A549 (cell line): ENCODE data around the gene POLR3G. TPM values are rescaled to one million over a fixed set of nuclear protein-coding genes. Genes with fewer than 3 reads are reported as not detected.

ENCODE experiments used
- ATAC-seq, 2 experiments: fragments of 200-7000 bp in 1 of 2; fragments of >200 bp in 1 of 2; cut with Nextera tagmentation in 1 of 2; cut with Tn5 transposase in 1 of 2; 3 replicates each; pipeline versions ENCODE4 v1.8.0 to v1.9.1; 2018 to 2020; ENCODE audit warnings: mild to moderate bottlenecking in 1 of 2, moderate library complexity in 1 of 2
- CTCF ChIA-PET: fragments of 300-600 bp; sonication (Branson Sonifier 250); formaldehyde crosslinking; extraction: SDS; loops from one replicate; lab custom pipeline; 2021; ENCODE audit warnings: antibody characterized with exemption, inconsistent platforms; lab: Yijun Ruan, JAX
- POLR2A ChIA-PET: fragments of 350-600 bp; formaldehyde crosslinking; extraction: SDS; loops from one replicate; lab custom pipeline; 2021; ENCODE audit warnings: antibody characterized with exemption, inconsistent platforms; lab: Yijun Ruan, JAX
- DNase-seq, 2 experiments: peaks; one replicate each; pipeline versions ENCODE4 v3.0.0 to v3.0.0-alpha.2; 2011 to 2016; ENCODE audit warnings: low read depth in 1 of 2, low spot score in 1 of 2
- FAIRE-seq: peaks from 2 replicates; lab custom pipeline; 2011; peaks lifted over from hg19 to GRCh38; lab: Jason Lieb, UNC
- H3K27ac ChIP-seq, 2 experiments: fragments of >200 bp; sonication (Bioruptor Twin); formaldehyde crosslinking; 3 replicates each; pipeline ENCODE4 v1.5.1; 2016 to 2017
- H3K4me1 ChIP-seq: fragments of >200 bp; sonication (Bioruptor Twin); formaldehyde crosslinking; 3 replicates; pipeline ENCODE4 v1.6.1; 2016
- H3K4me2 ChIP-seq: fragments of >200 bp; sonication (Bioruptor Twin); formaldehyde crosslinking; 3 replicates; pipeline ENCODE4 v1.6.1; 2016
- H3K4me3 ChIP-seq: fragments of >200 bp; sonication (Bioruptor Twin); formaldehyde crosslinking; 3 replicates; pipeline ENCODE4 v1.5.1; 2016
- H3K9me3 ChIP-seq: fragments of >200 bp; sonication (Bioruptor Twin); formaldehyde crosslinking; 3 replicates; pipeline ENCODE4 v1.6.1; 2016
- CBX8 ChIP-seq: fragments of 200-600 bp; sonication (generic); IDR thresholded peaks from 2 replicates; pipeline ENCODE4 v1.6.1; 2016
- CEBPB ChIP-seq, 2 experiments: fragments of >200 bp in 1 of 2; sonication (Bioruptor Twin) in 1 of 2; formaldehyde crosslinking in 1 of 2; IDR thresholded peaks; 2 replicates each; pipeline ENCODE4 v1.6.1; 2012 to 2016
- CHD4 ChIP-seq: fragments of 200-600 bp; sonication (generic); IDR thresholded peaks from 2 replicates; pipeline ENCODE4 v1.6.1; 2016; ENCODE audit warnings: antibody characterized with exemption, mild to moderate bottlenecking, borderline replicate concordance
- EHF ChIP-seq: fragments of 250-450 bp; sonication (Bioruptor Pico); IDR thresholded peaks from 2 replicates; pipeline ENCODE4 v1.5.0; 2020; ENCODE audit warnings: mild to moderate bottlenecking
- EHMT2 ChIP-seq: fragments of 200-600 bp; sonication (generic); IDR thresholded peaks from 2 replicates; pipeline ENCODE4 v1.6.1; 2016; ENCODE audit warnings: antibody characterized with exemption, low read depth, mild to moderate bottlenecking, moderate library complexity
- ESRRA ChIP-seq: fragments of 150-350 bp; IDR thresholded peaks from 2 replicates; pipeline ENCODE4 v1.6.1; 2014; ENCODE audit warnings: mild to moderate bottlenecking, low read length, borderline replicate concordance
- FOSB ChIP-seq: fragments of 250-450 bp; sonication (Bioruptor Pico); IDR thresholded peaks from 2 replicates; pipeline ENCODE4 v1.5.0; 2020; ENCODE audit warnings: mild to moderate bottlenecking, moderate library complexity
- FOXS1 ChIP-seq: fragments of 250-450 bp; sonication (Bioruptor Pico); IDR thresholded peaks from 2 replicates; pipeline ENCODE4 v1.5.0; 2020; ENCODE audit warnings: mild to moderate bottlenecking, moderate library complexity
- GATA3 ChIP-seq: IDR thresholded peaks from 2 replicates; pipeline ENCODE4 v1.6.1; 2012; ENCODE audit warnings: borderline replicate concordance
- HEYL ChIP-seq: fragments of 250-450 bp; sonication (Bioruptor Pico); IDR thresholded peaks from 2 replicates; pipeline ENCODE4 v1.8.0; 2021; ENCODE audit warnings: mild to moderate bottlenecking, moderate library complexity
- HOXA7 ChIP-seq: fragments of 250-450 bp; sonication (Bioruptor Pico); IDR thresholded peaks from 2 replicates; pipeline ENCODE4 v1.5.0; 2020; ENCODE audit warnings: mild to moderate bottlenecking, moderate library complexity
- HOXB13 ChIP-seq: fragments of 250-450 bp; sonication (Bioruptor Pico); IDR thresholded peaks from 2 replicates; pipeline ENCODE4 v1.5.0; 2020; ENCODE audit warnings: low read depth, mild to moderate bottlenecking, moderate library complexity
- HOXB5 ChIP-seq: fragments of 250-450 bp; sonication (Bioruptor Pico); IDR thresholded peaks from 2 replicates; pipeline ENCODE4 v1.5.0; 2020; ENCODE audit warnings: mild to moderate bottlenecking, moderate library complexity
- MYC ChIP-seq: IDR thresholded peaks from 2 replicates; pipeline ENCODE4 v1.6.1; 2012; ENCODE audit warnings: mild to moderate bottlenecking, inconsistent platforms, low read length, improper control_type of control experiment, borderline replicate concordance
- NPAS2 ChIP-seq: fragments of 250-450 bp; sonication (Bioruptor Pico); IDR thresholded peaks from 2 replicates; pipeline ENCODE4 v1.8.0; 2022; ENCODE audit warnings: mild to moderate bottlenecking, moderate library complexity, borderline replicate concordance
- RAD21 ChIP-seq, 2 experiments: fragments of >200 bp in 1 of 2; sonication (Bioruptor Twin) in 1 of 2; formaldehyde crosslinking in 1 of 2; IDR thresholded peaks in 1 of 2; conservative IDR thresholded peaks in 1 of 2; 2 replicates in 1 of 2; 3 replicates in 1 of 2; pipeline ENCODE4 v1.6.1; 2012 to 2018; ENCODE audit warnings: inconsistent platforms in 1 of 2
- RNF2 ChIP-seq: fragments of 200-600 bp; sonication (generic); IDR thresholded peaks from 2 replicates; pipeline ENCODE4 v1.6.1; 2016; ENCODE audit warnings: low read depth, mild to moderate bottlenecking, antibody characterized with exemption, moderate library complexity, borderline replicate concordance
- TFCP2L1 ChIP-seq: fragments of 250-450 bp; sonication (Bioruptor Pico); IDR thresholded peaks from 2 replicates; pipeline ENCODE4 v1.5.0; 2021; ENCODE audit warnings: mild to moderate bottlenecking
- ZSCAN20 ChIP-seq: fragments of 250-450 bp; sonication (Bioruptor Pico); IDR thresholded peaks from 2 replicates; pipeline ENCODE4 v1.8.0; 2022; ENCODE audit warnings: mild to moderate bottlenecking, moderate library complexity
- WGBS: methylation state at CpG from one replicate; pipeline ENCODE4 v1.1.6; 2017; ENCODE audit errors: missing lambda C conversion rate; 5-methylcytosine and 5-hydroxymethylcytosine counted together
- polyA plus RNA-seq, 4 experiments: library from polyadenylated mRNA; depleted of rRNA in 3 of 4; stranded (reverse); fragments of >200 nt; fragmentation: RNase III in 1 of 4; extraction: RNeasy Plus Mini Kit Qiagen cat#74134 plus additional on column Dnase treatment in 1 of 4; gene quantifications; 2 replicates in 3 of 4; 3 replicates in 1 of 4; pipeline ENCODE4 v1.2.3, GENCODE V29; 2011 to 2017
- TF ChIP-seq, protein P1 (sequence below): fragments of 250-450 bp; sonication (Bioruptor Pico); IDR thresholded peaks from 2 replicates; pipeline ENCODE4 v1.5.0; 2021; ENCODE audit warnings: mild to moderate bottlenecking, moderate library complexity, borderline replicate concordance
- TF ChIP-seq, protein P2 (sequence below): fragments of 250-450 bp; sonication (Bioruptor Pico); IDR thresholded peaks from 2 replicates; pipeline ENCODE4 v1.5.0; 2020; ENCODE audit warnings: low read depth, mild to moderate bottlenecking, moderate library complexity
- TF ChIP-seq, protein P3 (sequence below): fragments of 450-650 bp; IDR thresholded peaks from 2 replicates; pipeline ENCODE4 v1.6.1; 2014; ENCODE audit warnings: antibody characterized with exemption
- TF ChIP-seq, protein P4 (sequence below): fragments of 150-350 bp; IDR thresholded peaks from 2 replicates; pipeline ENCODE4 v1.6.1; 2014; ENCODE audit warnings: low read depth, mild to moderate bottlenecking, low read length
- TF ChIP-seq, protein P5 (sequence below): fragments of >200 bp; sonication (Bioruptor Twin); formaldehyde crosslinking; IDR thresholded peaks from 3 replicates; pipeline ENCODE4 v1.5.1; 2016

The POLR3G gene
- polyA plus RNA-seq, 2 of the 4 experiments (the other 2 are of a cell fraction): 11.7 to 22.6 TPM

DNA sequence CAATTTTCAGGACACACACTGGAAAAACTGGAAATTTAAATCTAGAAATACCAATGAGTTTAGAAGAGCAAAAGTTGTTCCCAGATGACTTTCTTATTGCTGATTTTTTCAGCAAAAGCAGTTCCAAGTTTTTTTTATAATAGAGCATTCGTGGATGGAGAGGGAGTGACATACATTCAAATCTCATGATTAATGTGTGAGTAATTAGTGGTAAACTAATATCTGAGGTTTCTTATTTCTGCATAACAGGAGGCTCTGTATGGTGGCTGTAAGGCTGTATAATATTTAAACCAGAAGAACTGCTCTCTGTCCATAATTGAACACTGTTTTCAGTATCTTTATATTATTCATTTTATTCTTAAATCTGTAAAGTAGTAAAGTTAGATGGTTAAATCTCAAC is 28.9 kb downstream of the POLR3G start:
- no peaks in the 10 kb centered on the region; the same call in 1 of the 3 replicates for H3K4me1 ChIP-seq
- no peaks in the 10 kb centered on the region for H3K9me3 ChIP-seq
- no peak overlapping the region for H3K4me3 ChIP-seq
- DNase-seq: no peak
- ATAC-seq: no peak
- FAIRE-seq: no peak
- no peak overlapping the region for H3K4me2 ChIP-seq
- TF ChIP-seq HOXB5 (CRISPR knock-in tag) (no peak), CEBPB (IDR thresholded peaks at IDR 0.05) (no peak), RAD21 (conservative IDR thresholded peaks at IDR 0.05 in 1 of 2, IDR thresholded peaks at IDR 0.05 in 1 of 2) (no peak), FOSB (CRISPR knock-in tag) (no peak), FOXS1 (CRISPR knock-in tag) (no peak), ESRRA (no peak)
- TF ChIP-seq, protein P1, sequence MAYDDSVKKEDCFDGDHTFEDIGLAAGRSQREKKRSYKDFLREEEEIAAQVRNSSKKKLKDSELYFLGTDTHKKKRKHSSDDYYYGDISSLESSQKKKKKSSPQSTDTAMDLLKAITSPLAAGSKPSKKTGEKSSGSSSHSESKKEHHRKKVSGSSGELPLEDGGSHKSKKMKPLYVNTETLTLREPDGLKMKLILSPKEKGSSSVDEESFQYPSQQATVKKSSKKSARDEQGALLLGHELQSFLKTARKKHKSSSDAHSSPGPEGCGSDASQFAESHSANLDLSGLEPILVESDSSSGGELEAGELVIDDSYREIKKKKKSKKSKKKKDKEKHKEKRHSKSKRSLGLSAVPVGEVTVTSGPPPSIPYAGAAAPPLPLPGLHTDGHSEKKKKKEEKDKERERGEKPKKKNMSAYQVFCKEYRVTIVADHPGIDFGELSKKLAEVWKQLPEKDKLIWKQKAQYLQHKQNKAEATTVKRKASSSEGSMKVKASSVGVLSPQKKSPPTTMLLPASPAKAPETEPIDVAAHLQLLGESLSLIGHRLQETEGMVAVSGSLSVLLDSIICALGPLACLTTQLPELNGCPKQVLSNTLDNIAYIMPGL (CRISPR knock-in tag): no peak
- TF ChIP-seq, all 56 proteins: peak for 0
- ChIA-PET POLR2A (interaction anchor here (1.1 kb wide), 1 partner anchor 29 kb away, joined by 4 read pairs; the partner anchor contains the start of genes MBLAC2 and POLR3G), CTCF (no interaction called here)
- WGBS: 57% methylated on average over 1 of the region's 1 CpG
- no peak overlapping the region for H3K27ac ChIP-seq

DNA sequence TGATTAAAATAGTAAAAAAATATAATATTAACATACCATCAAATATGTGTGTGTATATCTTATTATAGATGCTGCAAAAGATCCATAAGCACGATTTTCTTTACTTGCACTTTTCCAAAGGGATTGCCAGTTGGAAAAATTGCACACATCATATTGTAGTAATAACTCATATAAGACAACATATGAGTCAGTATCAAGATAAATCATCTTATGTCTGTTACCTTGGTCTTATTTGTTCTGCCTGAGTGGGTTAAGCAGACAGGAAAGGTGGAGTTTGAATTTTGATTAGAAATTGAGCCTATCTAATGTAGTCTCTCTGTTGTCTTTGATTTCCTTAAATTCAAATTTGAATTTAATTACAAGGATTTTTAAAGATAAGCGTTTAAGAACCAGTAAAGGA is 30.1 kb downstream of the POLR3G start:
- no peaks in the 10 kb centered on the region for H3K9me3 ChIP-seq
- DNase-seq (peak in 1 of 2 experiments; percentile 3), FAIRE-seq (no peak), ATAC-seq (peak in 1 of 2 experiments; percentile 40; a peak in 1 of 6 replicates)
- H3K4me2 ChIP-seq: 0 out of 3 replicates have a peak overlapping the region, but pooled peaks have one; percentile 9
- CTCF ChIA-PET: interaction anchor here (1.1 kb wide), 1 partner anchor 31 kb away, joined by 3 read pairs; no protein-coding TSS in a partner anchor
- H3K4me1 ChIP-seq: no peaks in the 10 kb centered on the region; the same call in 1 of the 3 replicates
- 52% methylated on average over 2 of the region's 2 CpGs for WGBS
- POLR2A ChIA-PET: no interaction called here
- H3K4me3 ChIP-seq: no peak overlapping the region
- no peak overlapping the region for H3K27ac ChIP-seq
- no peak for TF ChIP-seq TFCP2L1 (CRISPR knock-in tag)
- no peak for TF ChIP-seq HEYL (CRISPR knock-in tag)

DNA sequence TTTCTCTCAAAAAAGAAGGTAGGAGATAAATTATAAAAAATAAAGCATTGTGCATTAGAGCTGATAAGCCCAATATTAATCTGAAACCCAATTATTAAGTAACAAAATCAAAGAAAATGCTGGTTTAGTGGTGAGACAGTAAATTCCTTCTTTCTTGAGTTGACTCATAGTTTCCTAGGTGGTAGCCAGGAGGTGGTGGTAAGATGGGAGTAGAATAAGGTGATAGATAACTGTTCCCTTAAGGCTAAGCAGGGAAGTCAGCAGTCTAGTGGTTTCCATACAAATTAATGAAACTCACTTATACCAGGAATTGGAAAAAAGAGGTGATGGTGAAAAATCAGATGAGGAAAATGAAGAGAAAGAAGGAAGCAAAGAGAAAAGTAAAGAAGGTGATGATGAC is 31.6 kb downstream of the POLR3G start:
- peak; percentile 70 for FAIRE-seq
- no peaks in the 10 kb centered on the region for H3K9me3 ChIP-seq
- no peak for ATAC-seq
- H3K4me1 ChIP-seq: no peaks in the 10 kb centered on the region; the same call in 1 of the 3 replicates
- H3K4me3 ChIP-seq: no peak overlapping the region
- ChIA-PET POLR2A (no interaction called here), CTCF (no interaction called here)
- H3K4me2 ChIP-seq: no peak overlapping the region
- TF ChIP-seq CBX8 (no peak), MYC (no peak), HOXA7 (no peak)
- DNase-seq: no peak
- no peak overlapping the region for H3K27ac ChIP-seq

DNA sequence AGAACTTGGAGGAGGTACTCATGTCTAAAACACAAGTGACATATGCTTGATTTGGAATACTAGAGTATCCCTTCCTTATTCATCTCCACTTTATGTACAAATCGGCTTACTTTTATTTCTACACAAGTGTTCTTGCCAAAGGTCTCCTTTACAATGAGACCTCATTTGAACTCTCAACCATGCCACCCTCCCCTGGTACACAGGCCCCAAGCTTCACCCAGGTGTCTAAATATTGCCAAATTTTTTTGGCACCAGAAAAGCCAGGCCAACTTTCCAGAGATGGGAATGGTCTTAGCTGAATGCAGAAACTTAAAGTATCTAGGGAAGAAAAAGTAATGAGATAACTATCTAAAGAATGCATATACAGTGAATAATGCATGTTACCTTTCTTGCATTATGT is 35.8 kb downstream of the POLR3G start:
- H3K4me2 ChIP-seq: no peak overlapping the region
- CTCF ChIA-PET: interaction anchor here (1.2 kb wide), 1 partner anchor 36 kb away, joined by 4 read pairs; the partner anchor contains the start of genes MBLAC2 and POLR3G
- TF ChIP-seq, protein P2, sequence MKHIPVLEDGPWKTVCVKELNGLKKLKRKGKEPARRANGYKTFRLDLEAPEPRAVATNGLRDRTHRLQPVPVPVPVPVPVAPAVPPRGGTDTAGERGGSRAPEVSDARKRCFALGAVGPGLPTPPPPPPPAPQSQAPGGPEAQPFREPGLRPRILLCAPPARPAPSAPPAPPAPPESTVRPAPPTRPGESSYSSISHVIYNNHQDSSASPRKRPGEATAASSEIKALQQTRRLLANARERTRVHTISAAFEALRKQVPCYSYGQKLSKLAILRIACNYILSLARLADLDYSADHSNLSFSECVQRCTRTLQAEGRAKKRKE (CRISPR knock-in tag): no peak
- TF ChIP-seq EHMT2 (no peak), RNF2 (no peak), GATA3 (no peak), NPAS2 (CRISPR knock-in tag) (no peak), ZSCAN20 (CRISPR knock-in tag) (no peak), HOXB13 (CRISPR knock-in tag) (no peak), RAD21 (conservative IDR thresholded peaks at IDR 0.05 in 1 of 2, IDR thresholded peaks at IDR 0.05 in 1 of 2) (no peak), EHF (CRISPR knock-in tag) (no peak), CHD4 (no peak)
- TF ChIP-seq, protein P3, sequence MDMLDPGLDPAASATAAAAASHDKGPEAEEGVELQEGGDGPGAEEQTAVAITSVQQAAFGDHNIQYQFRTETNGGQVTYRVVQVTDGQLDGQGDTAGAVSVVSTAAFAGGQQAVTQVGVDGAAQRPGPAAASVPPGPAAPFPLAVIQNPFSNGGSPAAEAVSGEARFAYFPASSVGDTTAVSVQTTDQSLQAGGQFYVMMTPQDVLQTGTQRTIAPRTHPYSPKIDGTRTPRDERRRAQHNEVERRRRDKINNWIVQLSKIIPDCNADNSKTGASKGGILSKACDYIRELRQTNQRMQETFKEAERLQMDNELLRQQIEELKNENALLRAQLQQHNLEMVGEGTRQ: no peak
- TF ChIP-seq, protein P4, sequence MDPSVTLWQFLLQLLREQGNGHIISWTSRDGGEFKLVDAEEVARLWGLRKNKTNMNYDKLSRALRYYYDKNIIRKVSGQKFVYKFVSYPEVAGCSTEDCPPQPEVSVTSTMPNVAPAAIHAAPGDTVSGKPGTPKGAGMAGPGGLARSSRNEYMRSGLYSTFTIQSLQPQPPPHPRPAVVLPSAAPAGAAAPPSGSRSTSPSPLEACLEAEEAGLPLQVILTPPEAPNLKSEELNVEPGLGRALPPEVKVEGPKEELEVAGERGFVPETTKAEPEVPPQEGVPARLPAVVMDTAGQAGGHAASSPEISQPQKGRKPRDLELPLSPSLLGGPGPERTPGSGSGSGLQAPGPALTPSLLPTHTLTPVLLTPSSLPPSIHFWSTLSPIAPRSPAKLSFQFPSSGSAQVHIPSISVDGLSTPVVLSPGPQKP: no peak
- TF ChIP-seq, protein P5, sequence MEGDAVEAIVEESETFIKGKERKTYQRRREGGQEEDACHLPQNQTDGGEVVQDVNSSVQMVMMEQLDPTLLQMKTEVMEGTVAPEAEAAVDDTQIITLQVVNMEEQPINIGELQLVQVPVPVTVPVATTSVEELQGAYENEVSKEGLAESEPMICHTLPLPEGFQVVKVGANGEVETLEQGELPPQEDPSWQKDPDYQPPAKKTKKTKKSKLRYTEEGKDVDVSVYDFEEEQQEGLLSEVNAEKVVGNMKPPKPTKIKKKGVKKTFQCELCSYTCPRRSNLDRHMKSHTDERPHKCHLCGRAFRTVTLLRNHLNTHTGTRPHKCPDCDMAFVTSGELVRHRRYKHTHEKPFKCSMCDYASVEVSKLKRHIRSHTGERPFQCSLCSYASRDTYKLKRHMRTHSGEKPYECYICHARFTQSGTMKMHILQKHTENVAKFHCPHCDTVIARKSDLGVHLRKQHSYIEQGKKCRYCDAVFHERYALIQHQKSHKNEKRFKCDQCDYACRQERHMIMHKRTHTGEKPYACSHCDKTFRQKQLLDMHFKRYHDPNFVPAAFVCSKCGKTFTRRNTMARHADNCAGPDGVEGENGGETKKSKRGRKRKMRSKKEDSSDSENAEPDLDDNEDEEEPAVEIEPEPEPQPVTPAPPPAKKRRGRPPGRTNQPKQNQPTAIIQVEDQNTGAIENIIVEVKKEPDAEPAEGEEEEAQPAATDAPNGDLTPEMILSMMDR: no peak

More for the DNA sequence above, 35.8 kb downstream of the POLR3G start:
- POLR2A ChIA-PET: no interaction called here
- Histone ChIP-seq H3K4me3 (no peak overlapping the region), H3K27ac (no peak overlapping the region), H3K4me1 (no peaks in the 10 kb centered on the region), H3K9me3 (no peaks in the 10 kb centered on the region)
- FAIRE-seq: no peak
- ATAC-seq: no peak
- 95% methylated on average over 1 of the region's 1 CpG for WGBS
- DNase-seq: no peak
